ENCODE results near the gene SSRP1. TPM values are rescaled to one million over a fixed set of nuclear protein-coding genes. Genes with fewer than 3 reads are reported as not detected.

SSRP1 gene
- polyA plus RNA-seq, 1 donor (not counting 4 experiments of a cell fraction or from before 2014, with no cell fraction given): 115 TPM

DNA sequence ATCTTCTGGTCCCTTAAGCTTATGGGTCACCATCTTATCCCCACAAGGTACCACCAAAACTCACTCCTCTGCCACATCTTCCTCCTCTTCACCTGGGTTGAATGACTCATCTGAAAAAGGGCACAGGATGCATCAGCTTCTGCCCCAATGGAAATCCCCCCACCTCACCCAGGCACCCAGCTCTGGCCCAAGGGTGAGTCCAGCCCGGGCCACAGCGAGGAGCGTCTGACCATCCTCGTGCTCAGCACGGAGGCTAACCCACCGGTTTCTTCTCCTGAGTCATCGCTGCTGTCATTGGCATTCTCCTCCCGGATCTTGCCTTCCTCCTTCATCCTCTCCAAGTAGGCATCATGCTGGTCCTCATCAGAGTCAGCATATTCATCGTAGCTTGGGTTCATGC, 5.7 kb downstream of the SSRP1 start:
- Histone ChIP-seq H3K27me3 (ENCODE audit: control insufficient read depth, extremely low read depth, insufficient read depth, low read length) (no peaks in the 10 kb centered on the region), H3K4me1 (ENCODE audit: control insufficient read depth, extremely low read depth, insufficient read depth, low read length) (peaks cover 23% of the 10 kb centered on the region), H3K4me2 (ENCODE audit: control insufficient read depth, extremely low read depth, insufficient read depth, low read depth, low read length) (no peak overlapping the region), H3K9ac (ENCODE audit: control insufficient read depth, extremely low read depth, insufficient read depth, low read length) (no peak overlapping the region), H3K27ac (ENCODE audit: control insufficient read depth, insufficient read depth, low read length) (no peak overlapping the region), H3K4me3 (ENCODE audit: control insufficient read depth in 2 of 3, extremely low read depth in 1 of 3, insufficient read depth in 2 of 3, low read depth in 1 of 3, low read length in 3 of 3) (no peak overlapping the region), H2AFZ (ENCODE audit: control insufficient read depth, low read length) (no peak overlapping the region), H3K9me3 (ENCODE audit: control insufficient read depth, low read depth, low read length) (no peaks in the 10 kb centered on the region), H3K36me3 (ENCODE audit: control insufficient read depth in 2 of 2, extremely low read depth in 1 of 2, insufficient read depth in 2 of 2, low read length in 2 of 2) (peaks cover 46 to 68% of the 10 kb centered on the region in 2 experiments), H3K9me1 (ENCODE audit: control insufficient read depth, extremely low read depth, insufficient read depth, low read length) (no peaks in the 10 kb centered on the region), H4K20me1 (ENCODE audit: control insufficient read depth, extremely low read depth, insufficient read depth, low read length) (no peaks in the 10 kb centered on the region), H3K79me2 (ENCODE audit: control insufficient read depth, insufficient read depth, low read length) (peaks cover 32% of the 10 kb centered on the region)
- FAIRE-seq: no peak
- TF ChIP-seq, protein P1, sequence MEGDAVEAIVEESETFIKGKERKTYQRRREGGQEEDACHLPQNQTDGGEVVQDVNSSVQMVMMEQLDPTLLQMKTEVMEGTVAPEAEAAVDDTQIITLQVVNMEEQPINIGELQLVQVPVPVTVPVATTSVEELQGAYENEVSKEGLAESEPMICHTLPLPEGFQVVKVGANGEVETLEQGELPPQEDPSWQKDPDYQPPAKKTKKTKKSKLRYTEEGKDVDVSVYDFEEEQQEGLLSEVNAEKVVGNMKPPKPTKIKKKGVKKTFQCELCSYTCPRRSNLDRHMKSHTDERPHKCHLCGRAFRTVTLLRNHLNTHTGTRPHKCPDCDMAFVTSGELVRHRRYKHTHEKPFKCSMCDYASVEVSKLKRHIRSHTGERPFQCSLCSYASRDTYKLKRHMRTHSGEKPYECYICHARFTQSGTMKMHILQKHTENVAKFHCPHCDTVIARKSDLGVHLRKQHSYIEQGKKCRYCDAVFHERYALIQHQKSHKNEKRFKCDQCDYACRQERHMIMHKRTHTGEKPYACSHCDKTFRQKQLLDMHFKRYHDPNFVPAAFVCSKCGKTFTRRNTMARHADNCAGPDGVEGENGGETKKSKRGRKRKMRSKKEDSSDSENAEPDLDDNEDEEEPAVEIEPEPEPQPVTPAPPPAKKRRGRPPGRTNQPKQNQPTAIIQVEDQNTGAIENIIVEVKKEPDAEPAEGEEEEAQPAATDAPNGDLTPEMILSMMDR (optimal IDR thresholded peaks at IDR 0.05 in 1 of 3, IDR thresholded peaks at IDR 0.05 in 1 of 3, conservative IDR thresholded peaks at IDR 0.05 in 1 of 3; ENCODE audit: extremely low read depth in 1 of 3, insufficient read depth in 2 of 3, low read length in 3 of 3): no peak
- no peak for TF ChIP-seq EZH2 (IDR thresholded peaks at IDR 0.05; ENCODE audit: low read length)
- dilution Hi-C loops (cut with MboI; ENCODE audit: extremely low pct_ligation_motif_present, low sequenced_read_pairs): no loop called here
- no peak for DNase-seq (ENCODE audit: low read depth, low spot score)

GRCh38 chr11:57327721-57328120, 8.0 kb downstream of the SSRP1 start:
- no peaks in the 10 kb centered on the region for H3K9me3 ChIP-seq (ENCODE audit: control insufficient read depth, low read depth, low read length)
- no peak overlapping the region for H3K4me3 ChIP-seq (ENCODE audit: control insufficient read depth in 2 of 3, extremely low read depth in 1 of 3, insufficient read depth in 2 of 3, low read depth in 1 of 3, low read length in 3 of 3)
- TF ChIP-seq, protein P1 (optimal IDR thresholded peaks at IDR 0.05 in 1 of 3, IDR thresholded peaks at IDR 0.05 in 1 of 3, conservative IDR thresholded peaks at IDR 0.05 in 1 of 3; ENCODE audit: extremely low read depth in 1 of 3, insufficient read depth in 2 of 3, low read length in 3 of 3): no peak
- no peak for TF ChIP-seq EZH2 (IDR thresholded peaks at IDR 0.05; ENCODE audit: low read length)
- dilution Hi-C loops (cut with MboI; ENCODE audit: extremely low pct_ligation_motif_present, low sequenced_read_pairs): no loop called here
- FAIRE-seq (no peak), DNase-seq (ENCODE audit: low read depth, low spot score) (no peak)
- H3K9me1 ChIP-seq (ENCODE audit: control insufficient read depth, extremely low read depth, insufficient read depth, low read length): no peaks in the 10 kb centered on the region
- H3K27me3 ChIP-seq (ENCODE audit: control insufficient read depth, extremely low read depth, insufficient read depth, low read length): no peaks in the 10 kb centered on the region
- peaks cover 41 to 58% of the 10 kb centered on the region in 2 experiments for H3K36me3 ChIP-seq (ENCODE audit: control insufficient read depth in 2 of 2, extremely low read depth in 1 of 2, insufficient read depth in 2 of 2, low read length in 2 of 2)
- H2AFZ ChIP-seq (ENCODE audit: control insufficient read depth, low read length): no peak overlapping the region
- no peak overlapping the region for H3K4me2 ChIP-seq (ENCODE audit: control insufficient read depth, extremely low read depth, insufficient read depth, low read depth, low read length)
- no peaks in the 10 kb centered on the region for H4K20me1 ChIP-seq (ENCODE audit: control insufficient read depth, extremely low read depth, insufficient read depth, low read length)
- peaks cover 23% of the 10 kb centered on the region for H3K79me2 ChIP-seq (ENCODE audit: control insufficient read depth, insufficient read depth, low read length)
- no peak overlapping the region for H3K27ac ChIP-seq (ENCODE audit: control insufficient read depth, insufficient read depth, low read length)
- no peak overlapping the region for H3K9ac ChIP-seq (ENCODE audit: control insufficient read depth, extremely low read depth, insufficient read depth, low read length)
- peaks cover 23% of the 10 kb centered on the region for H3K4me1 ChIP-seq (ENCODE audit: control insufficient read depth, extremely low read depth, insufficient read depth, low read length)

All from keratinocyte (primary cell).